ENCODE data around the gene HARBI1. TPM values are rescaled to one million over a fixed set of nuclear protein-coding genes. Genes with fewer than 3 reads are reported as not detected.

HARBI1 gene
- total RNA-seq, result 2.0 and 3.9 TPM in 2 replicates

GRCh38 chr11:46617134-46617971, at the start of gene HARBI1, which contains the start of gene ATG13:
TSS of gene HARBI1 (minus strand) at chr11:46617227. CDS start at chr11:46616237, 990 bp downstream.
TSS of gene ATG13 (plus strand) at chr11:46617553. CDS start at chr11:46644292, 26,739 bp downstream.

GRCh38 chr11:46593550-46594373, 23.3 kb downstream of the HARBI1 start, which contains the start of gene AMBRA1:
TSS of gene AMBRA1 (minus strand) at chr11:46594023. CDS start at chr11:46548380, 45,643 bp downstream.

Other genes with a start within 250 kb of the HARBI1 start
- gene MDK, start 235.6 kb downstream of the HARBI1 start, total RNA-seq, result 62.3 and 127 TPM in 2 replicates
- 0.12 TPM in 1 of 2 replicates, not detected in the other for gene CHRM4, start 225.5 kb downstream of the HARBI1 start, total RNA-seq
- gene AMBRA1, start 23.2 kb downstream of the HARBI1 start, total RNA-seq, result 12.4 and 12.7 TPM in 2 replicates
- 60.8 and 75.5 TPM in 2 replicates for gene ATG13, start 326 bp upstream of the HARBI1 start, total RNA-seq
- gene ARHGAP1, start 83.4 kb upstream of the HARBI1 start, total RNA-seq, result 48.4 and 59.6 TPM in 2 replicates
- gene ZNF408, start 83.8 kb upstream of the HARBI1 start, total RNA-seq, result 14.7 and 21.3 TPM in 2 replicates
- gene F2, start 102.0 kb upstream of the HARBI1 start, total RNA-seq, result not detected in 2 replicates
- 31.7 and 40.3 TPM in 2 replicates for gene CKAP5, start 229.1 kb upstream of the HARBI1 start, total RNA-seq

Data from pericardium fibroblast (primary cell).